Prostate gland (tissue), 2 donors: ENCODE results near the gene SLC16A14.

Experiments
- CTCF ChIP-seq, 4 experiments: fragments of 200-600 bp in 2 of 4; fragments of 450-650 bp in 2 of 4; sonication (generic) in 2 of 4; IDR thresholded peaks; 1 replicate in 3 of 4; 2 replicates in 1 of 4; pipeline ENCODE4 v1.5.1; 2016 to 2019; ENCODE audit warnings: antibody characterized with exemption in 4 of 4, mild to moderate bottlenecking in 2 of 4, moderate library complexity in 2 of 4
- POLR2A ChIP-seq: fragments of 450-650 bp; IDR thresholded peaks from one replicate; pipeline ENCODE4 v1.6.1; 2016; ENCODE audit warnings: antibody characterized with exemption, mild to moderate bottlenecking
- POLR2AphosphoS5 ChIP-seq: sonication (generic); formaldehyde crosslinking; IDR thresholded peaks from one replicate; pipeline ENCODE4 v1.6.1; 2017; ENCODE audit warnings: antibody characterized with exemption

DNA sequence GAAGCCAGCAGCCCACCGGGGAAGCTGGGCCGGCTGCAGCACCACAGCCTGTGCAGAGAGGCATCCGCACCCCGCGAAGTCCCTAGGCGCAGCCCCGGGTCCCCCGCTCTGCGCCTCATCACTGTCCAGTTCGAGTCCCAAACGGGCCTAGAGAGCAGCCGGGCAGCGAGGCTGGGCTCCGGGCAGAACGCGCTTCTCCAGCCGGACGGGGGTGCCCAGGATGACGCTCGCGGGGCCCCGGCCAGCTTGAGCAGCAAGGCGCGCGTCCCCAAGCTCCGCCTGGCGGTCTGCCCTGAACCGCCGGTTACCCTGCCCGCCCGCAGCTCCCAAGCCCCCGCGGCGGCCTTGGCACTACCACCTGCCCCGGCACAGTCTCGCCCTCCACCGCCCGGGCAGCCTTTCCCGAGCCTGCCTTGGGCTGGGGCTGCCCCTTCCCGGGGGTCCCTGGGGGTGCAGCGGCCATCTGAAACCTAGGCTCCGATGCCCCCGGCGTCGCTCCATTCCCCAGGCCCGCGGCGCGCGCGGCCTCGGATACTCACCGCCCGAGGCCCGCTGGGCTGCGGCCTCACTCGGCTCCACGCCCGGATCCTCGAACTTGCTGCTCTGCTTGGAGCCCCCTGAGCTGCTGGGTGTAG, 591 bp downstream of the SLC16A14 start:
- TF ChIP-seq CTCF (IDR thresholded peaks at IDR 0.05) = peak in 2 of 4 experiments; percentile 25 to 38
- no peak for TF ChIP-seq POLR2A
- TF ChIP-seq POLR2AphosphoS5 = no peak
